HCT116 (cell line): ENCODE measurements around the gene SYNGR1. TPM values are rescaled to one million over a fixed set of nuclear protein-coding genes. Genes with fewer than 3 reads are reported as not detected.

ENCODE experiments used
- ATAC-seq: fragments of 200-7000 bp; cut with Tn5 transposase; 2 replicates; pipeline ENCODE4 v1.9.1; 2020; ENCODE audit warnings: mild to moderate bottlenecking, moderate library complexity
- BruUV-seq: library from RNA; stranded (reverse); fragments of 400-500 nt; replicated peaks from 2 replicates; lab custom pipeline; 2021; lab: Mats Ljungman, UMichigan
- CTCF ChIA-PET: fragments of 300-600 bp; sonication (Branson Sonifier 250); formaldehyde crosslinking; loops from one replicate; lab custom pipeline; 2021; ENCODE audit warnings: antibody characterized with exemption; lab: Charles Lee
- POLR2A ChIA-PET: fragments of 300-600, 350-600 bp; sonication (Branson Sonifier 250); formaldehyde crosslinking; loops from one replicate; lab custom pipeline; 2021; ENCODE audit warnings: antibody characterized with exemption; lab: Charles Lee
- RAD21 ChIA-PET, 2 experiments: fragments of 300-600 bp; sonication (Branson Sonifier 250); formaldehyde crosslinking; loops; one replicate each; lab custom pipeline; 2023; ENCODE audit warnings: low total read pairs in 2 of 2; ENCODE audit not compliant: uncharacterized antibody in 2 of 2, unreplicated experiment in 2 of 2, low non-redundant PET in 1 of 2; lab: Charles Lee
- DNase-seq: peaks from one replicate; pipeline ENCODE4 v3.0.0-alpha.2; 2010; ENCODE audit warnings: low read depth, low spot score
- H2AFZ ChIP-seq: fragments of 200-600 bp; shearing (Covaris generic), sonication (generic); 2 replicates; pipeline ENCODE4 v1.6.1; 2017; ENCODE audit warnings: low read depth, mixed run types, mixed read lengths, antibody characterized with exemption, low read length; ENCODE audit not compliant: poor library complexity, severe bottlenecking
- H3K27ac ChIP-seq: 2 replicates; pipeline ENCODE4 v1.5.1; 2012; ENCODE audit warnings: low read depth, low read length
- H3K27me3 ChIP-seq: fragments of 200-600 bp; sonication (generic); 2 replicates; pipeline ENCODE4 v1.6.1; 2016; ENCODE audit warnings: mixed run types, low read length, mixed read lengths; ENCODE audit not compliant: insufficient read depth
- H3K36me3 ChIP-seq, 2 experiments: fragments of 200-500 bp in 1 of 2; fragments of 200-600 bp in 1 of 2; sonication (Bioruptor generic) in 1 of 2; sonication (generic) in 1 of 2; 2 replicates each; pipeline versions ENCODE4 v1.5.1 to v1.6.1; 2014 to 2016; ENCODE audit warnings: low read length in 2 of 2, inconsistent platforms in 1 of 2, mixed read lengths in 1 of 2, mixed run types in 1 of 2; ENCODE audit not compliant: insufficient read depth in 2 of 2, control insufficient read depth in 1 of 2
- H3K4me1 ChIP-seq, 2 experiments: fragments of 200-600 bp in 1 of 2; sonication (generic) in 1 of 2; 2 replicates each; pipeline versions ENCODE4 v1.5.1 to v1.6.1; 2012 to 2017; ENCODE audit warnings: low read length in 2 of 2, inconsistent platforms in 1 of 2, mild to moderate bottlenecking in 1 of 2, mixed read lengths in 1 of 2, mixed run types in 1 of 2, moderate library complexity in 1 of 2; ENCODE audit not compliant: insufficient read depth in 2 of 2, control insufficient read depth in 1 of 2
- H3K4me2 ChIP-seq: fragments of 200-600 bp; sonication (generic); 2 replicates; pipeline ENCODE4 v1.6.1; 2017; ENCODE audit warnings: mixed run types, low read length, mixed read lengths
- H3K4me3 ChIP-seq, 2 experiments: fragments of 200-600 bp in 1 of 2; sonication (generic) in 1 of 2; replicated peaks in 1 of 2; 2 replicates each; pipeline ENCODE4 v1.5.1; 2011 to 2016; ENCODE audit warnings: low read length in 2 of 2, control low read depth in 1 of 2, low read depth in 1 of 2, mild to moderate bottlenecking in 1 of 2, mixed read lengths in 1 of 2, mixed run types in 1 of 2
- H3K79me2 ChIP-seq: fragments of 200-600 bp; sonication (generic); 2 replicates; pipeline ENCODE4 v1.6.1; 2017; ENCODE audit warnings: mild to moderate bottlenecking, mixed run types, low read length, moderate library complexity, mixed read lengths; ENCODE audit not compliant: insufficient read depth
- H3K9ac ChIP-seq: fragments of 200-600 bp; sonication (generic); 2 replicates; pipeline ENCODE4 v1.6.1; 2016; ENCODE audit warnings: low read length, mixed read lengths
- H3K9me2 ChIP-seq: fragments of 200-600 bp; sonication (generic), shearing (Covaris generic); 2 replicates; pipeline ENCODE4 v1.6.1; 2017; ENCODE audit warnings: mixed run types, mild to moderate bottlenecking, moderate library complexity; ENCODE audit not compliant: insufficient read depth
- H3K9me3 ChIP-seq, 2 experiments: fragments of 200-500 bp in 1 of 2; fragments of 200-600 bp in 1 of 2; sonication (Bioruptor generic) in 1 of 2; sonication (generic) in 1 of 2; 2 replicates each; pipeline ENCODE4 v1.6.1; 2014 to 2017; ENCODE audit warnings: low read length in 2 of 2, mixed read lengths in 2 of 2, inconsistent platforms in 1 of 2, low read depth in 1 of 2, mild to moderate bottlenecking in 1 of 2, mixed run types in 1 of 2, moderate library complexity in 1 of 2; ENCODE audit not compliant: control insufficient read depth in 1 of 2, insufficient read depth in 1 of 2
- H4K20me1 ChIP-seq: fragments of 200-600 bp; sonication (generic), shearing (Covaris generic); 2 replicates; pipeline ENCODE4 v1.6.1; 2017; ENCODE audit warnings: mixed run types, mild to moderate bottlenecking, moderate library complexity; ENCODE audit not compliant: insufficient read depth
- FOSL1 ChIP-seq: IDR thresholded peaks from 2 replicates; pipeline ENCODE4 v1.6.1; 2012; ENCODE audit warnings: low read depth
- POLR2A ChIP-seq: IDR thresholded peaks from 2 replicates; pipeline ENCODE4 v1.7.0; 2011; ENCODE audit warnings: borderline replicate concordance; ENCODE audit not compliant: insufficient read depth, insufficient read length; ENCODE audit errors: extremely low read depth
- POLR2AphosphoS5 ChIP-seq: IDR thresholded peaks from 2 replicates; pipeline ENCODE4 v1.6.1; 2011; ENCODE audit warnings: mild to moderate bottlenecking, low read depth, low read length, moderate library complexity
- SRF ChIP-seq: IDR thresholded peaks from 2 replicates; pipeline ENCODE4 v1.6.1; 2012; ENCODE audit warnings: low read depth
- YY1 ChIP-seq: IDR thresholded peaks from 2 replicates; pipeline ENCODE4 v1.6.1; 2011; ENCODE audit warnings: low read length, low read depth, moderate library complexity, mild to moderate bottlenecking; ENCODE audit not compliant: insufficient replicate concordance; ENCODE audit errors: extremely low read depth
- ZFX ChIP-seq: fragments of 450-650 bp; IDR thresholded peaks from 2 replicates; pipeline ENCODE4 v1.6.1; 2017
- intact Hi-C: fragments of 100-400 bp; cut with micrococcal nuclease; formaldehyde crosslinking; loops from 2 replicates; pipeline ENCODE4 v1.10.0; 2022
- total RNA-seq: library from RNA; stranded (reverse); gene quantifications from one replicate; pipeline ENCODE4 v1.2.1, GENCODE V29; 2021; ENCODE audit not compliant: unreplicated experiment
- TF ChIP-seq, protein P1 (sequence below): IDR thresholded peaks from 2 replicates; pipeline ENCODE4 v1.6.1; 2011; ENCODE audit warnings: mild to moderate bottlenecking, low read length, moderate library complexity; ENCODE audit not compliant: insufficient replicate concordance; ENCODE audit errors: extremely low read depth
- TF ChIP-seq, protein P2 (sequence below), 3 experiments: fragments of 200-600 bp in 1 of 3; sonication (generic) in 1 of 3; IDR thresholded peaks in 2 of 3; conservative IDR thresholded peaks in 1 of 3; 2 replicates each; pipeline ENCODE4 v1.5.1; 2012 to 2017; ENCODE audit warnings: low read depth in 2 of 3, low read length in 2 of 3, antibody characterized with exemption in 1 of 3, borderline replicate concordance in 1 of 3, control low read depth in 1 of 3, mild to moderate bottlenecking in 1 of 3, mixed read lengths in 1 of 3, mixed run types in 1 of 3, moderate library complexity in 1 of 3; ENCODE audit not compliant: insufficient read depth in 1 of 3
- TF ChIP-seq, protein P3 (sequence below): IDR thresholded peaks from 2 replicates; pipeline ENCODE4 v1.6.1; 2012; ENCODE audit warnings: low read depth
- TF ChIP-seq, protein P4 (sequence below): IDR thresholded peaks from 2 replicates; pipeline ENCODE4 v1.6.1; 2012

Gene SYNGR1
- total RNA-seq, 1 experiment from 2014 or later: 20.7 TPM

DNA sequence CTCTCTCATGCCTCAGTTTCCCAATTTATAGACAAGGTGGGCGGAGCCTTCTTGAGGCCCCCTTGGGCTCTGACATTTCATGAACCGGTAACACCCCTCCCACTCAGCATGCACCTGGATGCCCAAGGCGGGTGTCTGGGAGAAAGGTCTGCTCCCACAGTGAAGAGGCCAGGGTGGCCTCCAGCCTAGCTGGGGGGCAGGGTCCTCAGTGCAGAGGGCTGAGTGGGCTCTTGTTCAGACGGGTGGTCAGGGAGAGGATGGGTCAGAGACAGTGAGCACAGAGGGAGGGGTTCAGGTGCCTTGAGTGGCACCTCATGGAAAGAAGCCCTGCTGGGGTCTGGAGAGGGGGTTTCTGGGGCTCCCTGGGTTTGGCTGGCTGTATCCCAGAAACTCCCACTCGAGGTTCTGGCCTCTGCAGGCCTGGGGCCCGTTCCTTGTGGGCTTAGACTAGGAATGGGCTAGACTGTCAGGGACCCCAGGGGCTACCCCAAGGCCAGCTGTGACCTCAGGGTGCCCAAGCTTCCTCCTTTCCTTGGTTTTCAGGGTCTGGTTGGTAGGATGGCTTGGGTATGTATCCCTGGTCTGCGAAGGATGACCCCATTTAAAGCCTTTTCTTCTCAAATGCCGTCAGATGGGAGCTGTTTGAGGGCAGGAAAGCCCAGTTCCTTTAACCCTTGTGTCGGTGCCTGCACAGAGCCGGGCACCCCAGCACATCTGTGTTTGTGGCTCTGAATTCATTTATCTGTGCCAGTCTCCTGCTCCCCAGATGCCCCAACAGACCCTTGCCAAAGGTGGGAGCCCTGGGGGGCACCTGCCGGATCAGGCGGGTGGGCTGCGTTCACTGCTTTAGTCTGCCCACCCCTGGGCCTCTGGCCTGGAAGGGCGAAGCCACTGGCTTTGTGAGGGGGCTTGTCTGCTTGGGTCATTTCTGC lies 1.2 kb downstream of the SYNGR1 start (continued):
- TF ChIP-seq, protein P1, sequence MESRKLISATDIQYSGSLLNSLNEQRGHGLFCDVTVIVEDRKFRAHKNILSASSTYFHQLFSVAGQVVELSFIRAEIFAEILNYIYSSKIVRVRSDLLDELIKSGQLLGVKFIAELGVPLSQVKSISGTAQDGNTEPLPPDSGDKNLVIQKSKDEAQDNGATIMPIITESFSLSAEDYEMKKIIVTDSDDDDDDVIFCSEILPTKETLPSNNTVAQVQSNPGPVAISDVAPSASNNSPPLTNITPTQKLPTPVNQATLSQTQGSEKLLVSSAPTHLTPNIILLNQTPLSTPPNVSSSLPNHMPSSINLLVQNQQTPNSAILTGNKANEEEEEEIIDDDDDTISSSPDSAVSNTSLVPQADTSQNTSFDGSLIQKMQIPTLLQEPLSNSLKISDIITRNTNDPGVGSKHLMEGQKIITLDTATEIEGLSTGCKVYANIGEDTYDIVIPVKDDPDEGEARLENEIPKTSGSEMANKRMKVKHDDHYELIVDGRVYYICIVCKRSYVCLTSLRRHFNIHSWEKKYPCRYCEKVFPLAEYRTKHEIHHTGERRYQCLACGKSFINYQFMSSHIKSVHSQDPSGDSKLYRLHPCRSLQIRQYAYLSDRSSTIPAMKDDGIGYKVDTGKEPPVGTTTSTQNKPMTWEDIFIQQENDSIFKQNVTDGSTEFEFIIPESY: no peak
- TF ChIP-seq, protein P2, sequence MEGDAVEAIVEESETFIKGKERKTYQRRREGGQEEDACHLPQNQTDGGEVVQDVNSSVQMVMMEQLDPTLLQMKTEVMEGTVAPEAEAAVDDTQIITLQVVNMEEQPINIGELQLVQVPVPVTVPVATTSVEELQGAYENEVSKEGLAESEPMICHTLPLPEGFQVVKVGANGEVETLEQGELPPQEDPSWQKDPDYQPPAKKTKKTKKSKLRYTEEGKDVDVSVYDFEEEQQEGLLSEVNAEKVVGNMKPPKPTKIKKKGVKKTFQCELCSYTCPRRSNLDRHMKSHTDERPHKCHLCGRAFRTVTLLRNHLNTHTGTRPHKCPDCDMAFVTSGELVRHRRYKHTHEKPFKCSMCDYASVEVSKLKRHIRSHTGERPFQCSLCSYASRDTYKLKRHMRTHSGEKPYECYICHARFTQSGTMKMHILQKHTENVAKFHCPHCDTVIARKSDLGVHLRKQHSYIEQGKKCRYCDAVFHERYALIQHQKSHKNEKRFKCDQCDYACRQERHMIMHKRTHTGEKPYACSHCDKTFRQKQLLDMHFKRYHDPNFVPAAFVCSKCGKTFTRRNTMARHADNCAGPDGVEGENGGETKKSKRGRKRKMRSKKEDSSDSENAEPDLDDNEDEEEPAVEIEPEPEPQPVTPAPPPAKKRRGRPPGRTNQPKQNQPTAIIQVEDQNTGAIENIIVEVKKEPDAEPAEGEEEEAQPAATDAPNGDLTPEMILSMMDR (IDR thresholded peaks at IDR 0.05 in 2 of 3, conservative IDR thresholded peaks at IDR 0.05 in 1 of 3; ENCODE audit: borderline replicate concordance in 1 of 3, insufficient read depth in 1 of 3, low read depth in 2 of 3, low read length in 2 of 3): no peak

DNA sequence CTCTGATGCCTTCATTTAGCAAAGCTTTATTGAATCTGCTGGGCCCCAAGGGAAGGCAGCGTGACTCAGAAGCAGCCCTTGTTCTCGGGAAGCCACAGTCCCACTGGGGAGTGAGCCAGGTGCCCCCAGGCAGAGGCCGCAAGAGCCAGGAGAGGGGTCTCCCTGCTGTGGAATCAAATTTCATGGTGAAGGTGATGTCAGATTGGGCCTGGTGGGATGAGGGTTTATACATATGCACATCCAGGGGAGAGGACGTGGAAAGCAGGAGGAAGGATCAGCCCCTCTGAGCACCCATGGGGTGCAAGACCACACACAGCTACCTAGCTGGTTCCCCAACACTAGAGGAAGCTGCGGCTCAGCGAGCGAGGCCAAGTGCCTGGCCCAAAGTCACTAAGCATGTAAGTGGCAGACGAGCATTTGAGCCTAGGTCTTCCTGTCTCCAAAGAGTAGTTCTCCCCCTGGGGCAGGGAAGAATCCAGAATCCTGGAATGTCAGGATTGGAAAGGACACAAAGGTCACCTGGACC lies 2.0 kb downstream of the SYNGR1 start:
- CTCF ChIA-PET: interaction anchor here (1.3 kb wide), 1 partner anchor 8 kb away, joined by 3 read pairs; no protein-coding TSS in a partner anchor
- Histone ChIP-seq H3K27ac (no peak overlapping the region), H3K4me2 (no peak overlapping the region), H3K79me2 (peaks cover 5% of the 10 kb centered on the region; the same call in 1 of the 2 replicates), H4K20me1 (no peaks in the 10 kb centered on the region), H3K4me3 (no peak overlapping the region), H3K4me1 (peaks cover 19 to 48% of the 10 kb centered on the region in 2 experiments; a peak in 3 of 4 replicates), H3K27me3 (no peaks in the 10 kb centered on the region), H3K9ac (no peak overlapping the region), H3K36me3 (no peaks in the 10 kb centered on the region), H3K9me3 (no peaks in the 10 kb centered on the region), H3K9me2 (no peaks in the 10 kb centered on the region), H2AFZ (no peak overlapping the region)
- no TSS peak for BruUV-seq
- DNase-seq (no peak), ATAC-seq (no peak)
- POLR2A ChIA-PET: interaction anchor here (1.1 to 1.6 kb wide), 2 partner anchors 32 to 40 kb away, joined by 3 to 6 read pairs; partner anchors contain the start of gene RPL3
- intact Hi-C loops: no loop called here
- RAD21 ChIA-PET: no interaction called here
- no peak for TF ChIP-seq YY1
- no peak for TF ChIP-seq POLR2AphosphoS5
- TF ChIP-seq, protein P3, sequence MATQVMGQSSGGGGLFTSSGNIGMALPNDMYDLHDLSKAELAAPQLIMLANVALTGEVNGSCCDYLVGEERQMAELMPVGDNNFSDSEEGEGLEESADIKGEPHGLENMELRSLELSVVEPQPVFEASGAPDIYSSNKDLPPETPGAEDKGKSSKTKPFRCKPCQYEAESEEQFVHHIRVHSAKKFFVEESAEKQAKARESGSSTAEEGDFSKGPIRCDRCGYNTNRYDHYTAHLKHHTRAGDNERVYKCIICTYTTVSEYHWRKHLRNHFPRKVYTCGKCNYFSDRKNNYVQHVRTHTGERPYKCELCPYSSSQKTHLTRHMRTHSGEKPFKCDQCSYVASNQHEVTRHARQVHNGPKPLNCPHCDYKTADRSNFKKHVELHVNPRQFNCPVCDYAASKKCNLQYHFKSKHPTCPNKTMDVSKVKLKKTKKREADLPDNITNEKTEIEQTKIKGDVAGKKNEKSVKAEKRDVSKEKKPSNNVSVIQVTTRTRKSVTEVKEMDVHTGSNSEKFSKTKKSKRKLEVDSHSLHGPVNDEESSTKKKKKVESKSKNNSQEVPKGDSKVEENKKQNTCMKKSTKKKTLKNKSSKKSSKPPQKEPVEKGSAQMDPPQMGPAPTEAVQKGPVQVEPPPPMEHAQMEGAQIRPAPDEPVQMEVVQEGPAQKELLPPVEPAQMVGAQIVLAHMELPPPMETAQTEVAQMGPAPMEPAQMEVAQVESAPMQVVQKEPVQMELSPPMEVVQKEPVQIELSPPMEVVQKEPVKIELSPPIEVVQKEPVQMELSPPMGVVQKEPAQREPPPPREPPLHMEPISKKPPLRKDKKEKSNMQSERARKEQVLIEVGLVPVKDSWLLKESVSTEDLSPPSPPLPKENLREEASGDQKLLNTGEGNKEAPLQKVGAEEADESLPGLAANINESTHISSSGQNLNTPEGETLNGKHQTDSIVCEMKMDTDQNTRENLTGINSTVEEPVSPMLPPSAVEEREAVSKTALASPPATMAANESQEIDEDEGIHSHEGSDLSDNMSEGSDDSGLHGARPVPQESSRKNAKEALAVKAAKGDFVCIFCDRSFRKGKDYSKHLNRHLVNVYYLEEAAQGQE: no peak
- no peak for TF ChIP-seq POLR2A
- TF ChIP-seq, protein P4, sequence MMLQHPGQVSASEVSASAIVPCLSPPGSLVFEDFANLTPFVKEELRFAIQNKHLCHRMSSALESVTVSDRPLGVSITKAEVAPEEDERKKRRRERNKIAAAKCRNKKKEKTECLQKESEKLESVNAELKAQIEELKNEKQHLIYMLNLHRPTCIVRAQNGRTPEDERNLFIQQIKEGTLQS: no peak
- no peak for TF ChIP-seq SRF
- TF ChIP-seq FOSL1: no peak
- TF ChIP-seq ZFX: no peak
- TF ChIP-seq, protein P2 (IDR thresholded peaks at IDR 0.05 in 2 of 3, conservative IDR thresholded peaks at IDR 0.05 in 1 of 3; ENCODE audit: borderline replicate concordance in 1 of 3, insufficient read depth in 1 of 3, low read depth in 2 of 3, low read length in 2 of 3): no peak
